CD4-positive, alpha-beta T cell treated with Interleukin-15 for 1 hour (primary cell): ENCODE data around the gene YOD1.

Experiments
- DNase-seq: peaks from one replicate; pipeline ENCODE4 v3.0.0-alpha.2; 2020

Gene YOD1

DNA sequence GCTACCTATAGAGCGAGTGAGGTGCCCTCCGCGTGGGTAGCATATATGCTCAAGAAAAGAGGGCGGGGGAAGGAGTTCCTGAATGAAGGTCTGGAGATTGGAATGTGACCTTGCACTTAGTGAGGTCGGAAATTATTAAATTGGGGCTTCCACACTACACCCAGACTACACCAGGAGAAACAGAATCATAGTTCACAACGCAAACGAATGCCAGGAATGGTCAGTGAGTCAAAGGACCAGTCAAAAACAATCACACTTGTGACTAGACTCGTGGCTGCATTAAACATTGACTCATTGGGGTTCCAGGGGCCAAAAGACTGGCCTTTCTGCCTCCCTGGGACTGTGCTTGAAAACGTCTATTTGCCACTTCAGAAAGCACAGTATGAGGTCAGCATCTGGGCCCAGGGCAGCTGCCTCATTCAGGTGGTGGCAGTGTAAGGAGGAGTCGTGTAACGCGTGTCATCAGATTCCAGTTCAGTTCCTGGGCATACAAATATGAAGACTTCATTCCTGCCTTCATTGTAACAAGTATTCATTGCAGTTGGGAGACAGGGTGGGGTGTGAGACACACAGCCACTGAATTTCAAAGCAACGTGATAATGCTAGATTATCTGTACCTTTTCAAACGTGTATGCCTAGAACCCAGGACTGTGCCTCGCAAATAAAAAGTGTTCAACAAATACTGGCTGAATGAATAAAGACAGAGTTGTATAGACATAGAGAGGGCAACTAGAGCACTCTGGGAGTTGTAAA lies at the start of gene YOD1:
Gene YOD1 (minus strand): TSS at position 18 of the 753 bp plus-strand sequence. CDS start 178 bp downstream, outside the sequence.
- no peak for DNase-seq

DNA sequence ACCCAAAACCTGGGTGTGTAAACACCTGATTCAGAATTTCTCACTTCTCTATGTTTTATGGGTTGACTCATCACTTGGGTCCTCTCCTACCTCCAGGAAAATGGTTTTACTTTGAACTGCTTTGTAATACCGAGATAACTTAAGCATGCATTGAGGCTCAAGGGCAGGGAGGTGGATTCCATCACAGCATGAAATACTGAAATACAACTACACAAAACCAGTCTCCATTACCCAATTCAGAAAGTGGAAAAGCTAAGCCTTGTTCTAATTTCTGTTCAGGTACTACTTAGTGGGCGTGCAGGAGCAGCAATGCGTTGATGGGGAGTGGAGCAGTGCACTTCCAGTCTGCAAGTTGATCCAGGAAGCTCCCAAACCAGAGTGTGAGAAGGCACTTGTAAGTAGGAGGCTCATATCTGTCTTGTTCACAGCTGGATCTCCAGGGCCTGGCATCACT lies 46.9 kb upstream of the YOD1 start:
- DNase-seq: no peak

DNA sequence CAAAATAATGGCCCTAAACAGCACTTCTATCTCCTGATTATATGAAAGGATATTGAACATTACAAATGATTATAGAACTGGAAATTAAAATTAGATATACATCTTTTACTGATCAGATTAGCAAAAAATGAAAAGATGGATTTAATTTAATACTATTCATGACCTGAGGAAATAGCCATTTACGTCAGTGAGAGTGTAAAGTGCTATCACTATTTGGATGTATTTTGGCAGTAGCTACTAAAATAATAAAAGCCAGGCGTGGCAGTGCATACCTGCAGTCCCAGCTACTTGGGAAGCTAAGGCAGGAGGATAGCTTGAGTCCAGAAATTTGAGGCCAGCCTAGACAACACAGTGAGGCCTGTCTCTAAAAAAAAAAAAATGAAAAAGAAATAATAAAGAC lies 42.9 kb upstream of the YOD1 start:
- no peak for DNase-seq

DNA sequence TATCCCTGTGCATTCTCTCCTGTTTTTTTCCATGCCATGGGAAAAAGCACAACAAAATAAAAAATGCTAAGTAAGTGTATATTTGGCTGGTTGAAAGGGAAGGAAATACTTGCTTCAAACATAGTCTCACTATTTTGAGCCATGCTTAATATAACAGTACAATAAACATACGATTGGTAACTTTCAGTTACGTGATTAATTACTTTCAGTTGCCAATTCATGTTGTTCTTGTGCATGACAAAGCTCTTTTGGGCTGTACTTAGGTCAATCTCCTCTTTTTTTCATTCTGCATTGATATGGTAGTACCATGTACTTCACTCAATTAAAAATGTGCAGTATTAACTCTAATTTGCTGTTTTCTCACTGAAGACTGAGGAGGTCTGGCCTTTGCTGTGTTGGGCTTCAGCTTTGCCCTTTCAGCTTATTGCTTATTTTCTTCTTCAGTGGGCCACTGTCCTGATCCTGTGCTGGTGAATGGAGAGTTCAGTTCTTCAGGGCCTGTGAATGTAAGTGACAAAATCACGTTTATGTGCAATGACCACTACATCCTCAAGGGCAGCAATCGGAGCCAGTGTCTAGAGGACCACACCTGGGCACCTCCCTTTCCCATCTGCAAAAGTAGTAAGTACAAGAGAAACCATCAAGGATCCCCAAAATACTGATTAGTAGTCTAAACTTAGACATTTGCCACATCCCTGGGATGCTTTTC lies 40.3 kb upstream of the YOD1 start:
- DNase-seq: no peak

DNA sequence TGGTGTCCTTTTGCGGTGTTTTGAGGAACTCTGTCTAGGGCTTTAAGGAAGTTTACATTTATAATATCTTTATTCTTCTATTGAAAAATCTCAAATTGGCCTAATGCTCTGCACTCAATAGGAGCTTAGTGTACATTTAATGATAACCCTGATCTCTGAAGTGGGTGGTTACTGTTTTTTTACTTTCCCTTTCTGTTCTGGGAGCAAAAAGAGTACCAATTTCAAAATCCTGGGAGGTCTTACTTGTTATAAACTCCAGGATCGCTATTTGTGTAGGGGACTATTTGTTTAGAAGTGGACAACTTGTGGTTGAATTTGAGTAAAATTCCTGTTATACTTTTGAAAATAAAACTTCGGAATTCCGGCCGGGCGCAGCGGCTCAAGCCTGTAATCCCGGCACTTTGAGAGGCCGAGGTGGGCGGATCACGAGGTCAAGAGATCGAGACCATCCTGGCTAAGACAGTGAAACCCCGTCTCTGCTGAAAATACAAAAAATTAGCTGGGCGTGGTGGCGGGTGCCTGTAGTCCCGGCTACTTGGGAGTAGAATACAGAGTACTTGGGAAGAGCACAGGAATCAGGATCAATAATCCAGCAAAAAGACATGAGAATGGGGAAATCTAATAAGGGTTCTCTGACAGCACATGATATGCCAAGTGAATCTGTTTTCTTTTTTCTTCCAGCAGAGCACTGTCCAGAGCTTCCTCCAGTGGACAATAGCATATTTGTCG lies 38.8 kb upstream of the YOD1 start:
- DNase-seq: no peak

DNA sequence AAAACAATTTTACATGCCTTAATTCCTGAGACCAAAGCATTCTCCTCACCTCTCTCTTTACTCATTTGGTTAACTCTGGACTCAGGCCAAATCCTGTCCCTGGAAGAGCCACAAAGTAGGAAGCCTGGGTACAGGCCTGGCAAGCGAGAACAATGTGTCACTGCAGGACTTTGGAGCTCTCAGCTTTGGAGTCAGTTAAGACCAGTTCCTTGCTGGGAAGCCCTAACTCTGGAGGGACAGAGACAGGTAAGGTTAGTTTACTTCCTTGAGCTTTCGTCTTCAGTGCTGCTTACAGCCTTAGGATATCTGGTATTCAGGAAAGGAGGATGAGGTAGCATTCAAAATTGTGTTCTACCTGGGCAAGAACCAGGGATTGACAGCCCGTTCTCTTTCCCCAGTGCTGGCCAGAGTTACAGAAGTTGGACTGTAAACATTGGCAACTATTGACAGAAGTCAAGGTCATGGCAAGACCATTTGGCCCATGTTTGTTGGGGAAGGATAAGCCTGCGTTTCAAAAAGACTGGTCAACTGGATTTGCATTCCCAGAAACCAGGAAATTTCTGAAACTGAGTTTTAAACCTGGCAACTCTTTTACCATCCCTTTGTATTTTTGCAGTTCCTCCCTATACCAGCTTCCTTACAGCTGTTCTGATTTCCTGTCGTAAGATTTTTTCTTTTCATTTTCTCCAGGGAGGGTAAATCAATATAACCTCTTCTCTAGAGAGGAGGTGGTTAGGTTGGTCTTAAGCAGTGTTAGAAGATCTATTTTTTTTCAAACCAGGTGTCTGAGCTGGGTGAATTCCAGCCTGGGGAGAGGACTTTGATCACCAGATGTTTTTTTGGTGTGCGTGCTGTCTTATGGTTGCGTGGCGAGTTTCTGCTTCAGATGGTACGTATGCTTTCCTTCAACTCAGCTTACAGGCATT lies 38.0 kb upstream of the YOD1 start, which contains the start of gene C4BPB:
Gene C4BPB (plus strand): TSS at position 160 of the 926 bp plus-strand sequence. CDS start 672 bp downstream, at position 832.
- DNase-seq: peak; percentile 22

DNA sequence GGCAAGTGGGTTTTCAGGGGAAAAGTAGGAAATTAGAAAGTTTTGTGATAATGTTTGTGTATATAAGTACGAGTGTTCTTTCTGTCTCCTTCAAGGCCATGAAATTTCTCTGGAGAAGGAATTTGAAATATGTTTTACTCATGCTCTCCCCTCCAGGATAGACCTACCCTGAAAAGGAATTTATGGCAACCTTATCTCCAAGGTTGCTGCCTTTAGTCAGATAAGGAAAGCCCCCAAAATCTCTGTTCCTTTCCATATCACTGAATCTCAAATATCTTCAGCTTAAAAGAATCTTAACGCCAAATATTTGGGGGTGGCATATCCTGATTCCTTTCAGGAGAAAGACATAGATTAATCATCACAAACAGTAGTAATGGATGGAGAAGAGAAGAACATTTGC lies 37.2 kb upstream of the YOD1 start:
- DNase-seq: no peak

DNA sequence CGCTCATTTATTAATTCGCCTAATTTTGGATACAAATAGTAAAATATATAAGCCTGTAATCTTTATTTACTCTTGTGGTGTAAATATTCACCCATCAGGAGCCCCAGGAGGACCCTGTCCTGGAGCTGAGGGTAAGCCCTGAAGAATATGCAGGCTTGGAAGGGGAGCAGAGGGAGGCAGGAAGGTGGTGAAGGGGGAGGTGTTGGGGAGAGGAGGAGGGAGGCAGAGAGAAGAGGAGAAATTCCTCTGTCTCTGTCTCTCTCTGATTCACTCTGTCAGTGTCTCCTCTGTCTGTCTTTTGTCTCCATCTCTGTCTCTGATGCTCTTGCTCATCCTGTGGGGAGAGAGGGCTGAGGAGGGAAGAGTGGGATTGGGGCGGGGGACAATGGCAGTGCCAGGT lies 34.9 kb upstream of the YOD1 start:
- no peak for DNase-seq

DNA sequence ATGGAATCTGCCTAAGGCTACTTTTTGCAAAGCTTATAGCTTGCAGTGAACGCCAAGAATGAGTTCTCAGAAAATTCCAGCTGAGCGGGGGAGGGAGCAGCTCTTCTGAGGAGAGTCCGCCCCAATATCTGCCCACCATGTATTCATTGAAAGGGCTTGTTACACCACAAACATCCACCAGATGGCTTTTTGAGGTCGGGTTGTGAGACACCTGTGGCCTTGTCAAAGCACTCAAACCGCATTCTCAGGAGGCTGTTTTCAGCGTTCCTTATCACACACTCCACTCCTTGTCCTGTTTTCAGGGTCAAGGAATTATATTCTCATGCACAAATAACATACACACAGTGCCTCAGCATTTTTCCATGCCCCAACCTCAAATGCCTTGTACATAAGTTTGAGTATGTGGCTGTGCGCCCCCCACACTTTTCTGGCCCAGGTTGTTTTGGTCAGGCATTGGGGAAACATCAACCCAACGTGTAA lies 33.7 kb upstream of the YOD1 start:
- peak; percentile 61 for DNase-seq

DNA sequence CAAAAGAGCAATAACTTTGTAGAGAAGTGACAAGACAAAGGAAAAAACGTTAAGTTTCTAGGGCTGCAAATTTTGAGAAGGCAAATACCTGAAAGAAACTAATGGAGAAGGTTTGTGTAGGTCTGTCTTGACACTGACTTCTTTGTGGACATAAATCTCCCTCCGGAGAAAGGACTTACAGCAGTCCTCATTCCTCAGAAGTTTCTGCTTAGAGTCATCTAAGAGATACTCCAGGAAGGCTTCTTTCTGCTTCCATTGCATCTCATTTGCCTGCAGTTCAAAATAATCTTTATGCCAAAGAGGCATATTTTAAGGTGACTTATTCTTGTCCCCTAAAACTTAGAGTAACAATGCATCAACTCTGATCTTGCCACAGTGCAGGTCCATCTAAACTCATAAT lies 33.2 kb upstream of the YOD1 start:
- no peak for DNase-seq

DNA sequence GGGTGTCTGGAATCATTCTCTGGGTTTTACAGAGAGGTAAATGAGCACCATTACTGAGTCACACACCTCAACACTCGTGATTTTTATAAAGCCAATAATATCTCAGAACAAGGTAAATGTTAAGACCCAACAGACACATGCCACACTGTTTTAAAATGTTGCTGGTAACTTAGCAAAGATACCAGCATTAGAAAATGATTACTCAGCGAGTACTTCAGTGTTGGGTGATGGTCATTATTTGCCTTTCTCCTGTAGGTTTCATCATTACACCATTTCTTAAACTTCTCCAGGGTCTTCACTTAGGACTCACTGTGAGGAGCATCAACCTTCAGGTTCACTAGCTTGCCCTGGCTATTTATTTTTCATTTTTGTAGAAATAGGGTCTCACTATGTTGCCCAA lies 30.8 kb upstream of the YOD1 start:
- no peak for DNase-seq

DNA sequence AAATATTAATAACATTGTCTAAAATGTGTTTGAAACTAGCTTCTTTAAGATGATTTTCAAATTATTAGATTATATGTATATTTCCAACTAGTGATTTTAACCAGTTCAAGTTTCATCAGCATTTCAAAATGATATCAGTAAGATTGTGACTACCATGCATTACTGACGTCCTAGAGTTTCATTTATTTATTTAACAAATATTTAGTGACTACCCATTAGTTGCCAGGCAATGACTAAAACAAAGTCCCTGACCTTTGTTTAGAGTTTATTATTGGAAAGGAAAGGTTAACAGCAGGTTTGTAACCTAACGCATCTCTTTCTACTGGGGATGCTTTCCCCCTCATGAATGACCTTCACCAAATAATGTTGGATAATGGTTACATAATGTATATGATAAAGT lies 30.1 kb upstream of the YOD1 start:
- no peak for DNase-seq

DNA sequence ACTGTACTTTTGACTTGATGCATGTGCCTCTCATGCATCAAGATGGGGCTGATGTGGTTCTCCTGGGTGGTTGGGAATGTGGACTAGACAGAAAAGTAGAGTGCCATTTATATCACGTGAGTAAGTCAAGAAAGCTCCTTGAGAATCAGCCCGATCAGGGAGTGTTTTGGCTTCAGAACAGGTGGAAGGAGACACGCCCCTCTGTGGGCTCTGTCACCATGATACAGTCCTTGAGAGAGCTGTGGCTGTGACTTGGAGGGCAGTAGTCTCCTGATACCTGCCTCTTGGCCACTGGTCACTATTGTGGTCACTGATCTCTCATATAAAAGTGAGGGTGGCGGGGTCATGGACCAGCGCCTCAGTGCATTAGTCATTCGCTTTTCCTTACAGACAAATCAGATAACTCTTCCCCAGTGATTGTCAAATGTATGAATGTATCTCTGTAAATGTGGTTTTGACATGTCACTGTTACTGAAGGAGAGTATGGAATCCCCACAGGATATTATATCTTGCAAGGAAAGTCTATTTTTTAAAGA lies 28.8 kb upstream of the YOD1 start:
- DNase-seq: no peak

DNA sequence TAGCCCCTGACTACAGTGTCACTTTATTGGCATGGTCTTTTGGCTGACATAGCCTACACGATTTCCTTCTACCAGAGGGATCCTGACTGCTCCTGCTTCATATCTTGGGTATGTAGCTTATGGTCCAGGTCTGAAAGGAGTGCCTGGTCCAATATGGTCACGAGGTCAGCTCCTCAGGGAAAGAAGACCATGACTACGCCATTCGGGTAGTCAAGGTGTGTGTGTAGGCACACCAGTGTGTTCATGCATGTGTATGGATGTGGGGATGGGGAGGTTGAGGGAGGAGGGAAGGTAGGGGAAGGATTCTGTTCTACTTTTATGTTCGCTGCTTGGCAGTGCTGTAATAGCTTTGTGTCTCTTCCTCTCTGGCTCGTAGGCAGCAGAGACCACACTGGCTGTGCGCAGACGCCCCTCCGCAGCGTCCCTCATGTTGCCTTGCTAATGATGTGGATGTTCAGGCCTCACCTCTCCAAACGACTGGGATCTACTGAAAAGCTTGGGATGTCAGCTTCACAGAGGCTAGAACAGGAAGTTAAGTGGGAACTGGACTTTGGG lies 27.6 kb upstream of the YOD1 start:
- no peak for DNase-seq

DNA sequence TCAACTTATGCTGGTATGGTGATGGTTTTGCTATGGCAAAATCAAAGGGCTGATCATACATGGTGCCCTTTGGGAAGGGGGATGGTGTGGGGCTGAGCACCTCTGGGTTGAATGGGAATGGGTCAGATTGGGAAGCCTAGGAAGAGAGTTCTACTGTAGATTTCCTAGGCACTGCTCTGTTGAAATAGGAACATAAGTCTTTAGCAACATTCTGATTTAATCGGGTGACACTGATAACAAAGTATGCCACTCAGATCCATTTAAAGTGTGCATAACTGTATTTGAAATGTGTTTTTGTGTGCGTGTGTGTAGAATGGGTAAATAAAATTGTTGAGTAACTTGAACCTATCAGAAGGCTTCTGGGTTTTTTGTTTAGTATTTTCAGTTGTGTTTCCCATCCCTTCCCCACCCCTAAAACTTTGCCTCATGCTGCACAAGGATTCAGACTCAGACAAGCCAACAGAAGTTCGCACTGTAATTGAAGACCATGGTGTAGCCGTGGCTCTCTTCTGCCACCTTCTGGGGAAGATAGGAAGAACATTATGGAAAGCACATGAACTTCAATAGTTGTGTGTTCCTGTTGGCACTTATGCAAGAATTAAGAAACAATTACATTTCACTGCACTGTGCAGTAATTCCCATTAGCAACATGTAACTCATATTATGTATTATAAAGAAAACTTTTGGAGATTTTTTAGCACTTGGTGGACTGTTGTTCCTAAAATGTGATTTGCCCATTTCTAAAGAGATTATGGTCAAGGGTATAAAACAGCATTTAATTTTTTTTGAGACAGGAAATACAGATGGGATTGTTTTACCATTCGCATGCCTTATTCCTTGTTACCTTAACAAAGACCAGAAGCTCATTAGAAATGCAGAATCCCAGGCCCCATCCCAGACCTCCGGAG lies 26.7 kb upstream of the YOD1 start:
- DNase-seq: peak; percentile 55

DNA sequence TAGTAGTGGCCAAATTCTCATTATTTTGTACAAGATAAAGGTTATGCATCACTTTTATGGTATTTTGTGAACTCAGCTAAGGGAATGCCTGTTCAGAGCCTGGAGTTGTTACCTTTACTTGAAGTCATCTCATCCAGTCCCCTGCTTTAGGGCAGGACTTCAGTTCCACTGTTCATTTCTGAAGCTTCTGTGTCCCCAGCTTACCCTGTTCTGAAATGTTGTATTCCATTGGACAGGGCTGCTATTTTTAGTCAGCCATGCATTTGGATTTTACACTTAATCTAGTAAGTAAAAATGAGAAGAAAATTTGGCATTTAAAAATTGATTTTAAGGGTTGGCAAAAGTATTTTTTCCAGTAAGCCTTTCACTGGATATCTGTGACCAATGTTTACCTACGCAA lies 26.0 kb upstream of the YOD1 start:
- no peak for DNase-seq

DNA sequence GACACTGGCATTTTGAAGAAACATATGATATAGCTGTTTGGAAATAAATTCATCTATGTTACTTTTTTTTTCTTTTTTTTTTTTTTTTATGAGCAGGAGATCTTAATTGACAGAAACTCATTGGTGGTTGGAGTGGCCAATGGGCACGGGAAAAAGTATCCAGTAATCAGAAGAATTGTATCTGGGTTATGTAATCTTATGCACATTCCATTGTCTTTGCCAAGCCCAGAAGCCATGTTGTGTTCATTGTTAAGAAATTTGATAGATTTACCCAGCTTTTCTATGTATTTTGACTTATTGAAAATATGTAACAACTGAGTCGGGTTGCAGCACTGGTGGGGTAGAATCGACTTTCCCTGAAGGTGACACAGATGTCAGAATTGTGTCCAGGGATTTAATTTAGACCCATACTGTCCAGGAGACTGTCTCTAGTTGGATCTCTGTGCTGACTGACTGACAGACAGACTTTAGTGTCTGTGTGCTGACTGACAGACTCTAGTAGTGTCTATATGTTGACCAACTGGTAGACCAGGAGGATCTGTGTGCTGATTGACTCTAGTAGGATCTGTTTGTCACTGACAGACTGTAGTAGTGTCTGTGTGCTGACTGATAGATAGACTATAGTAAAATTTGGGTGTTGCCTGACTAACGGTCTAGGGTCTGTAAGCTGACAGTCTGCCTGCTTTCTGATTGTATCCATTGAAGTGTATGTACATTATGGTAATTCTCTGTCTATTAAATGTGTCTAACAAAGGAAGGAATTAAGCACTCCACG lies 25.4 kb upstream of the YOD1 start:
- no peak for DNase-seq

DNA sequence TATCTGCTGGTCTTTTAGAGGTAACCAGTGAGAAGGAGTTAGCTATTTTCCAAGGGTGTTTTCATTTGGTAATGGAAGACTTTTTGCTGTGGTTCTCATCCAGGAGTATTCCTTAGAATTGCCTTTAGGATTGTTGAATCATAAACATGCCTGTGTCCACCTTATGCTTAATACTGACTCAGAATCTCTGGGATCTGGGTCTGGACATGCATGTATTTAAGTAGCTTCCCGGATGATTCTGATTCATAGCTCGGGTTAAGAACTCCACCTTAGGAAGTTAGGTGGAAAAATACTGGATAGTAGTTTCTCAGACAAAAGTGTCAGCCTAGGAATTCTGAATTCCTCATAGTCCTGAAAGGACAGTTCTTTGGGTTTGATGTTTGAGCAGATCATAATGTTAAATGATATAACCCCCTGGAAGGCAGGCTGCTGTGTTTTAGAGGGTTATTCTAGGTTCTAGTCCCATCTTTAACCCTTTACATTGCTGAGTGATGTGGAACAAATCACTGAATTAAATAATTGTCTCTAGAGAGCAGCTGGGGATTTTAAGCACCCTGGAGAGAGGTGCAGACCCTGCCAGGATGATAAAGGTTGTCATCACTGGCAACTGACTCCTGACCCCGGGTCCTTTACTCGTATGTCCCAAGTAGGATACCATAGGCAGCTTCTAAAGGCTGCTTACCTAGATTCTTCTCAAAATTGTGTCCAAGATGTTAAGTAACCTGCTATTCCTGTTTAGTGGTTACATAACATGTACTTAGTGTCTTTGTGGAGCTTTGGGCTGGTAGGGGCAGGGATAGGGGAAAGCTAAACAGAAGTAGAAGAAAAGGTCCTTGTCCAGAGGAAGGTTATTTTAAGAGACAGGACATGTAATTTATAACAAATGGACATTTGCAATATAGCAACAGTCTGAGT lies 23.2 kb upstream of the YOD1 start:
- DNase-seq: no peak

DNA sequence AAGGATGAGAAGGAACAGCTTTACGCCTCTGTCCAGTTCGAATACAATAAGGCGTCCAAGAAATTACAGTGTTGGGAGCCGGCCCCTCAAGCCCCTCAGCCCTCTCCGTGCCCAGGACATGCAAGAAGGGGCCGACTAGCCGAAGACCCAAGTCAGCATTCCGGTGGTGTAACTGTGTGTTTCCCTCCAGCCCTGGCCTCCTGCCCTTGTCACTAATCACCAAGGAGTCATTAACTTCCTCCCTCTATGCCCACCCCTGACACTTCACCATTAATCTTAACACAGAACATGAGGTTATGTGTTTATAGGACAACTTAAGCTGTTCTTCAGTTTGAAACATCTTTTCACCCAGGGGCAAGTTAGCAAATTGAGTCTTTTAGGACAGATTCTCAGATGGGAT lies 21.2 kb upstream of the YOD1 start:
- no peak for DNase-seq
